ENCODE measurements around the gene SPATA6.

- no peak for TF ChIP-seq CTCF (IDR thresholded peaks at IDR 0.05)
- TF ChIP-seq POLR2A (IDR thresholded peaks at IDR 0.05), result no peak
Observed at GRCh38 chr1:48309564-48310082, 162.4 kb downstream of the SPATA6 start.

All from testis (tissue), 2 donors.